CD4-positive, alpha-beta T cell treated with Interleukin-15 for 1 hour (primary cell): ENCODE results near the gene CTXND1.
"Not testable (repeated sequence)": the region's sequence is repeated elsewhere in the genome, so short reads cannot be mapped to it uniquely, and the experiment has no call there.

Source experiments
- DNase-seq: peaks from one replicate; pipeline ENCODE4 v3.0.0-alpha.2; 2020

The CTXND1 gene

DNA sequence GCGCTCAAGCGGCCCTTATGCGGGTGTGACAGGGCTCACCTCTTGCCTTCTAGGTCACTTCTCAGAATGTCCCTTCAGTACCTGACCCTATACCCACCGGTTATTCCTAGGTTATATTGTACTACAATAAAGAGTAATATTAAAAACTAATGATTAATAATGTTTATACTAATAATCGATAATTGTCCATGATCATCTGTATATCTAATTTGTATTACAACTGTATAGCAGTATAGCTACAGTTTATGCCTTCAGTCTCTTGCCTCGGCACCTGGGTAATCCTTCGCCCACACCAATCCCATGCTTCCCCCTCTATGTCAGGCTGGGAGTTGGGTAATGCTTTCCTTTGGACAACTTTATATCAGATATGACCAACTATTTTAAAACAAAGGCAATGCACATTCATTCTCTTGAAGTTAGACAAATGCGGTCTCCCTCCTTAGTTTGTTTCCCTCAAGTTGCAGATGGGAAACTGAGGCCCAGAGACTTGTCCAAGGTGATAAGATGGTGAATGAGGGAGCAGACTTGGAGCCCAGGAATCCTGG, 95.8 kb downstream of the CTXND1 start:
- no peak for DNase-seq

DNA sequence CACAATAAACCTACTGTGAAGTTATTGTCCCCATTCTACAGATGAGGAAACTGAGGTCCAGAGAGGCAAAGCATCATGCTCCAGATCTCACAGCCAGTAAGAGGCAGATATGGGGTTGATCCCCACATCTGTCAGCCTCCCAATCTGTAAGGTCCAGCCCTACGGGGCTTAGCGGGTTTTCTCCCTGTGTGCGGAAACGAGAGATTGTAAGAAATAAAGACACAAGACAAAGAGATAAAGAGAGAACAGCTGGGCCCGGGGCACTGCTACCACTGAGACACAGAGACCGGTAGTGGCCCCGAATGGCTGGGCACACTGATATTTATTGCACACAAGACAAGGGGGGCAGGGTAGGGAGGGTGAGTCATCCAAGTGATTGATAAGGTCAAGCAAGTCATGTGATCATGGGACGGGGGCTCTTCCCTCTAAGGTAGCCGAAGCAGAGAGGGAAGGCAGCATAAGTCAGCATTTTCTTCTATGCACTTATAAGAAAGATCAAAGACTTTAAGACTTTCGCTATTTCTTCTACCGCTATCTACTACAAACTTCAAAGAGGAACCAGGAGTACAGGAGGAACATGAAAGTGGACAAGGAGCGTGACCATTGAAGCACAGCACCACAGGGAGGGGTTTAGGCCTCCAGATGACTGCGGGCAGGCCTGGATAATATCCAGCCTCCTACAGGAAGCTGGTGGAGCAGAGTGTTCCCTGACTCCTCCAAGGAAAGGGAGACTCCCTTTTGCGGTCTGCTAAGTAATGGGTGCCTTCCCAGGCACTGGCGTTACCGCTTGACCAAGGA, 96.4 kb downstream of the CTXND1 start:
- not testable (repeated sequence) for DNase-seq

DNA sequence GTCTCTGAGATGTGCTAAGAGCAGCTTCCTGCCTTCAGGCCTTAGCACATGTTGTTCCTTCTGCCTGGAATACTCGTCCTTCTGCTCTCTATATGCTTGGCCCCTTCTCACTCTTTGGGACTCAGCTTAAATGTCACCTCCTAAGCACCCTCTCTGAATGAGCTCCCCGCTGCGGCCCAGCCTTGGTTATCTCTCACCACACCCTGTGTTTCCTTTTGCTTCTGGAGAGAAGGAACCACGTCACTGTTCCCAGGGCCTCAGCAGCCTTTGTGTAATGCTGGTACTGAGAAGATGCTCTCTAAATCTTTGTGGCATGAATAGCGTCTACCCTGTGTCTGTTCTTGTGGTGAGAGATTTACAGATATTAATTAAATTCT, 97.0 kb downstream of the CTXND1 start:
- DNase-seq = no peak

DNA sequence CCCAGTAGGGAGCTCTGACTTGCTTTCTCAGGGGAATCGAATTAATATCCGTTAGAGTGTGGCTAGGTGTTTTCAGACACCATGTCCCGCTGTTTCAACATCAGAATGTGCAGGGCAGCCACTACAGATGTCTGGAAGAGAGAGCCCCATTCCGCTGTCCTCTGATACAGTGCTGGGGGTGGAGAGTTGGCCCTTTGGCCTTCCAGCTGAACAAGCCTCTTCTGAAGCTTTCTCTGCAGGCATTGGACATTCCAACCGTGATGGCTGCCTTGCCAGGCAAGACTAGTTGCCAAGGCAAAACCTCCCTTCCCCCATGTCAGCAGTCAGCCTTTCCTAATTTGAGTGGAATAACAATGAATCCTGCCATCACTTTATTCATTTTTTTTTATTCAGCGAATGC, 97.7 kb downstream of the CTXND1 start:
- DNase-seq = no peak

DNA sequence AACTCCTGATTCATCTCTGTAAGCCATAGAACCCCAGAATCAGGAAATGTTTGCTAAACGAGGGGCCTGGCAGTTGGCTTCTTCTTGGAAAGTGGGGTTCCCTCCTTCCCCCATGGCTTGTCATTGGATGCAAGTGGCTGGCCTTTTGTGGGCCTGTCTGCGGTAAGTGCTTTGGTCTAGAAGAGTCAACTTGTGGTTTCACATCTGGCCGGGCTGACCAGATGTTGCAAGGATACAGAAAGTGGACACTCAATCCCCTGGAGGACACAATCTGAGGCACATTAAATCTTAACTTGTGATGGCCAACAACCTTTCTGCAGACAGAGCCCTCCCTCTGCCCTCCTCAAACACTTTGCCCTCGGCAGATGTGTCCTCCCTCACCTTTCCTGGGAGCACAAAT, 98.1 kb downstream of the CTXND1 start:
- DNase-seq = no peak

DNA sequence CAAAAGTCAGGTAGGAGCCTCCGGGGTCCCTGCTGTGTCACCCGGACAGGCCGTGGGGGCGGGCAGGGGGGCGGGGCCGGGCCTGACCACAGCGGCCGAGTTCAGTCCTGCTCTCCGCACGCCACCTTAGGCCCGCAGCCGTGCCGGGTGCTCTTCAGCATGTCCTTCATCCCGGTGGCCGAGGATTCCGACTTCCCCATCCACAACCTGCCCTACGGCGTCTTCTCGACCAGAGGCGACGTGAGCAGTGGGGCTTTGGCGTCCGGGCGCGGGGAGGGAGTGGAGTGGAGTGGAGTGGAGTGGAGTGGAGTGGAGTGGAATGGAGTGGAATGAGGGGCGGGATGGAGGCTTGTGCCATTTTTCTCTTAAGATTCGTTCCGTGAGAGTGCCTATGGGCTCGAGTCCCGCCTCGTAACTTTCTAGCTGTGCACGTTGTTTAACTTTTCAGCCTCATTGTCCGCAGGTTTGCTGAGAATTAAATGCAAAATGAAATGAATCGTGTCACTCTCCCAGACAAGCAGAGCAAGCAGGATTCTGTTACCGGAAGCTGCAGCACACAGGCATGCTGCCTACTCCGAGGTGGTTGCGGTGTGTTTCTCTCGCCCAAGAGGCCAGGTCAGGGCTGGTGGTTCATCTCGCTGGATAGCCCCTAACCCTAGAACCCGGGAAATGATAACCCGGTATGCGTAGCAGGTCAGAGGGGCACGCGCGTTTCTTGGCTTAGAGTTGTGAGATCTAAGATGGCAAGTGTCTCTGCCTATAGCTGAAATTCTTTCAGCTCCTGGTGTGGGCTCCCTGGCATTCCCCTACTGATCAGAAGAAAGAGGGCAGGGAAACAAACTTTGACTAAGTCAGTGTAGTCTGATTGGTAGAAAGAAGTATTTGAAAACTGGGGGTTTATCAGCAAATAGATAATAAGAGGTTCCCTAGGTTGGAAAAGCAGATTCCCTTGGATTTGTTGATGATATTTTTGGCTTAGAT, 98.8 kb downstream of the CTXND1 start, which contains the start of gene FAH:
Gene FAH (plus strand): TSS at position 104 of the 981 bp plus-strand sequence. CDS start 56 bp downstream, at position 160.
- no peak for DNase-seq

DNA sequence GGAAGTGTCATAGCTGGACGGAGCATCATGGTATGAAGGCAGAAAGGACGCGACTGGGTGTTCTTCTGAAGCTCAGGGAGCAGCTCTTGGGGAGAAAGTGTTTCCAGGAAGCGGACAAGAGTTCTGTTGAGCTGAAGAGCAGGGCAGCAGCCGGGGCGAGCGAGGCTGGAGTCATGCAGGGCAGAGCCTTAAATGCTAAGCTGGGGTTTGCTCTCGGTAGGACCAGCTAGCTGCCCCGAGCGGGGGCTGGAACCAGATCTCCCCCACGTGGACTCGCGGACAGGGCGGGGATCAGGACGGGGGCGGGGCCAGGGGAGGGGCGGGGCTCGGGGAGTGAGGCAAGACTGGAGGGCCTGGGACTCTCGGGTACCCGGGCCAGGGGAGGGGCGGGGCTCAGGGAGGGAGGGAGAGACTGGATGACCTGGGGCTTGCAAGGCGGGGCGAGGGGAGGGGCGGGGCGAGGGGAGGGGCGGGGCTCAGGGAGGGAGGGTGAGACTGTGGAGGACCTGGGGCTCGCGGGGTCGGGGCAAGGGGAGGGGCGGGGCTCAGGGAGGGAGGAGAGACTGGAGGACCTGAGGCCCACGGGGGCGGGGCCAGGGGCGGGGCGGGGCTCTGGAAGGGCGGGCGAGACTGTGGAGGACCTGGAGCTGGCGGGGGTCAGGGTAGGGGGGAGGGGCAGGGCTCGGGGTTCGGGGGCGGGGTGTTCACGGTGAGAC, 99.7 kb downstream of the CTXND1 start:
- DNase-seq = peak; percentile 96

DNA sequence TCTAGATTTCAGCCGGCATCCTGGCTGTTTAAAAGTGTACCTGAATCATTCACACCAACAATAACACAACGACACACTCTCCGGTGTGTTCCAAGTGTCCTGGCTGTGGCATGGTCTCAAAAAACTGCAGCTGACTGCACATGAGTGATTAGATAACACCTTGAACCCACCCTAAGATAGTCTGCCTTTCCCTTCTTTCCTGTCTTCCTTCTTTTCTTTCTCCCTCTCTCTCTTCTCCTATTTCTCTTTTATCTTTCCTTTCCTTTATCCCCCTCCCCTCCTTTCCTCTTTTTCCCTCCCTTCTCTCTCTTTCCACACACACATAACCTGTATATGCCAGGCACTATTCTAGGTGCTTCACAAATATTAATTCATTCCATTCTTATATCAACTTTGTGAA, 100.4 kb downstream of the CTXND1 start:
- no peak for DNase-seq

DNA sequence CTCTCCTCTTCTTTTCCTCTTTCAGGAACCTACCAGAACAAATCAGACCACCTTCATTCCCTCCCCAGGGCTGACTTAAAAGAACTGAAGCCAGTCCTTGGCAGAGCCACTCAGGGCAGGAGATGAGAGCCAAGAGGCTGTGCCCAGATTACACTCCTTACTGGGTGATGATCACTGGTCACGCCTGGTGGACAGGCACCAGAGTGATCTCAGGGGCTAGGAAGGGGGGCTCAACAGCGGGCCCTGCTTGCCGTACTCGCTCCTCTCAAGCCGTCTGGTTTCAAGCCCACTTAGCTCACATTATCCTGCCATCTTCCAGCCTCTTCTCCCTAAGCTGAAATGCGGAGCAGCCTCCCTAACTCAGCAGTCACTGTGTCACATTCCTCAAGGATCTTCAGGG, 100.9 kb downstream of the CTXND1 start:
- no peak for DNase-seq
